ENCODE measurements around the gene CEP57.
"Not testable (repeated sequence)": the region's sequence is repeated elsewhere in the genome, so short reads cannot be mapped to it uniquely, and the experiment has no call there.

CEP57 gene

DNA sequence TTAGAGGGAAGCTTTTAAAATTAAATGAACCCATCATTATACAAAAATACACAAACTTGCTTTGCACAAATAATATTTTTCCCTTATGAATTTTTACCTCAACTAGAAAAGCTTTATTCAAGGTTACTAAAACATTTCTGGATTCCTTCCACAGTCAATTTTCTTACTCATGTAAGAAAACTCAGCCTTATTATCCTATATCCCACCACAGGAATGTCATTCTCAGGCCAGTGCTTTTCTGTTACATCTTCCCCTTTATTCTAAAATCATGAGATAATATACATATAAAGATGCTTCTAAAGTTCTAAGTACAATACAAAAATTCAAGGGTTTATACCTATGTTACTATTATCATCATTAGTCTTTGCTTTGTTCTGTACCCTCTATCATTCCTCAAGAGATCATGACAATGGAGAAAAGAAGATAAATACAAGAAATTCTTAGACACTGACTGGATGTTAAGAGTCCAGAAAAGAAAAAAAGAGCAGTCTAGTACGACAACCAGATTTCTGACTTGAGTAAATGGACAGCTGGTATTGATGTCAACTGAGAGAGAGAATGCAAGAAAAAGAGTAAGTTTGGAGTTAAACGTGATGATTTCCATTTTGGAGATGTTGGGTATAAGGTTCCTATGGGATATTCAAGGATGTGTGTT lies 73.3 kb downstream of the CEP57 start:
- TF ChIP-seq, protein P1, sequence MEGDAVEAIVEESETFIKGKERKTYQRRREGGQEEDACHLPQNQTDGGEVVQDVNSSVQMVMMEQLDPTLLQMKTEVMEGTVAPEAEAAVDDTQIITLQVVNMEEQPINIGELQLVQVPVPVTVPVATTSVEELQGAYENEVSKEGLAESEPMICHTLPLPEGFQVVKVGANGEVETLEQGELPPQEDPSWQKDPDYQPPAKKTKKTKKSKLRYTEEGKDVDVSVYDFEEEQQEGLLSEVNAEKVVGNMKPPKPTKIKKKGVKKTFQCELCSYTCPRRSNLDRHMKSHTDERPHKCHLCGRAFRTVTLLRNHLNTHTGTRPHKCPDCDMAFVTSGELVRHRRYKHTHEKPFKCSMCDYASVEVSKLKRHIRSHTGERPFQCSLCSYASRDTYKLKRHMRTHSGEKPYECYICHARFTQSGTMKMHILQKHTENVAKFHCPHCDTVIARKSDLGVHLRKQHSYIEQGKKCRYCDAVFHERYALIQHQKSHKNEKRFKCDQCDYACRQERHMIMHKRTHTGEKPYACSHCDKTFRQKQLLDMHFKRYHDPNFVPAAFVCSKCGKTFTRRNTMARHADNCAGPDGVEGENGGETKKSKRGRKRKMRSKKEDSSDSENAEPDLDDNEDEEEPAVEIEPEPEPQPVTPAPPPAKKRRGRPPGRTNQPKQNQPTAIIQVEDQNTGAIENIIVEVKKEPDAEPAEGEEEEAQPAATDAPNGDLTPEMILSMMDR (IDR thresholded peaks at IDR 0.05; ENCODE audit: borderline replicate concordance, control extremely low read depth, extremely low read depth, insufficient read depth, missing control alignments): no peak
- no peak for DNase-seq (ENCODE audit: low spot score)
- in situ Hi-C loops (cut with MboI; ENCODE audit: low sequenced_read_pairs, unreplicated experiment): no loop called here

GRCh38 chr11:95867105-95867504 lies 76.8 kb downstream of the CEP57 start:
- no peak for DNase-seq (ENCODE audit: low spot score)
- TF ChIP-seq, protein P1 (IDR thresholded peaks at IDR 0.05; ENCODE audit: borderline replicate concordance, control extremely low read depth, extremely low read depth, insufficient read depth, missing control alignments): no peak

GRCh38 chr11:95870877-95871276 lies 80.6 kb downstream of the CEP57 start:
- in situ Hi-C loops (cut with MboI; ENCODE audit: low sequenced_read_pairs, unreplicated experiment); DNase-seq (ENCODE audit: low spot score): not testable (repeated sequence)

More at GRCh38 chr11:95867105-95867504, 76.8 kb downstream of the CEP57 start:
- in situ Hi-C loops (cut with MboI; ENCODE audit: low sequenced_read_pairs, unreplicated experiment): no loop called here

DNA sequence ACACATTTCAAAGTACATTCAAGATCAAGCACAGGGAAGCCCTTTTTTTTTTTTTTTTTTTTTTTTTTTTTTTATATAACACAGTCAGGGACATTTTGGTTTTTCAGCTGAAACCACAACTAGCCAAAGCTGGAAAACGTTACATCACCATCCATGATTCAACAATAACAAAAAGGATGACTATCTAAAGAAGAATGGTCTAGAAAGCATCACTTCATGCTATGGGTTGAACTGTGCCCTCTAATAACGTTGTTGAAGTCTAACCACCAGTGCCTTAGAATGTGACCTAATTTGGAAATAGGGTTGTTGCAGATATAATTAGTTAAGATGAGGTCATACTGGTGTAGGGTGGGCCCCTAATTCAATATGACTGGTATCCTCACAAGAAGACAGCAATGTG lies 87.0 kb downstream of the CEP57 start:
- in situ Hi-C loops (cut with MboI; ENCODE audit: low sequenced_read_pairs, unreplicated experiment): no loop called here
- TF ChIP-seq, protein P1 (IDR thresholded peaks at IDR 0.05; ENCODE audit: borderline replicate concordance, control extremely low read depth, extremely low read depth, insufficient read depth, missing control alignments): no peak
- no peak for DNase-seq (ENCODE audit: low spot score)
